ENCODE results near the gene CES5A. TPM values are rescaled to one million over a fixed set of nuclear protein-coding genes. Genes with fewer than 3 reads are reported as not detected.
"Not testable (repeated sequence)": the region's sequence is repeated elsewhere in the genome, so short reads cannot be mapped to it uniquely, and the experiment has no call there.

The CES5A gene
- total RNA-seq, 1 donor from 2014 or later = not detected

GRCh38 chr16:55817236-55817912 is 57.8 kb downstream of the CES5A start:
- Histone ChIP-seq H3K27me3 (no peaks in the 10 kb centered on the region), H3K9me3 (no peaks in the 10 kb centered on the region), H3K36me3 (no peaks in the 10 kb centered on the region), H3K4me3 (no peak overlapping the region), H3K27ac (no peak overlapping the region), H3K4me1 (no peaks in the 10 kb centered on the region)
- intact Hi-C loops (cut with DNase I) = no loop called here
- TF ChIP-seq CTCF (IDR thresholded peaks at IDR 0.05) = no peak
- DNase-seq (ENCODE audit: low spot score in 2 of 2) = no peak

- intact Hi-C loops (cut with DNase I); H3K27ac ChIP-seq; H3K4me3 ChIP-seq; DNase-seq (ENCODE audit: low spot score in 2 of 2); H3K36me3 ChIP-seq; H3K9me3 ChIP-seq; H3K27me3 ChIP-seq; H3K4me1 ChIP-seq: not testable (repeated sequence)
Observed at GRCh38 chr16:55816222-55816621, 59.0 kb downstream of the CES5A start.

GRCh38 chr16:55815320-55815719 is 59.9 kb downstream of the CES5A start:
- Histone ChIP-seq H3K4me3 (no peak overlapping the region), H3K27ac (no peak overlapping the region), H3K27me3 (no peaks in the 10 kb centered on the region), H3K9me3 (no peaks in the 10 kb centered on the region), H3K4me1 (no peaks in the 10 kb centered on the region), H3K36me3 (no peaks in the 10 kb centered on the region)
- DNase-seq (ENCODE audit: low spot score in 2 of 2) = no peak
- intact Hi-C loops (cut with DNase I) = no loop called here
- no peak for TF ChIP-seq CTCF (IDR thresholded peaks at IDR 0.05)

GRCh38 chr16:55814174-55814573 is 61.0 kb downstream of the CES5A start:
- H3K9me3 ChIP-seq; H3K4me3 ChIP-seq; H3K4me1 ChIP-seq; H3K27me3 ChIP-seq; H3K27ac ChIP-seq; DNase-seq (ENCODE audit: low spot score in 2 of 2); H3K36me3 ChIP-seq; intact Hi-C loops (cut with DNase I): not testable (repeated sequence)

GRCh38 chr16:55813730-55814129 is 61.4 kb downstream of the CES5A start:
- H3K4me1 ChIP-seq; H3K27me3 ChIP-seq; DNase-seq (ENCODE audit: low spot score in 2 of 2); intact Hi-C loops (cut with DNase I); H3K4me3 ChIP-seq; H3K9me3 ChIP-seq; H3K27ac ChIP-seq; H3K36me3 ChIP-seq: not testable (repeated sequence)

- intact Hi-C loops (cut with DNase I) = no loop called here
Observed at GRCh38 chr16:55812951-55813350, 62.2 kb downstream of the CES5A start.

GRCh38 chr16:55811811-55812210 is 63.4 kb downstream of the CES5A start:
- no peaks in the 10 kb centered on the region for H3K27me3 ChIP-seq
- no peak for TF ChIP-seq CTCF (IDR thresholded peaks at IDR 0.05)

More at GRCh38 chr16:55812951-55813350, 62.2 kb downstream of the CES5A start:
- no peaks in the 10 kb centered on the region for H3K4me1 ChIP-seq
- no peaks in the 10 kb centered on the region for H3K36me3 ChIP-seq
- DNase-seq (ENCODE audit: low spot score in 2 of 2) = peak in 1 of 2 donors; percentile 52
- H3K27ac ChIP-seq = no peak overlapping the region
- no peak for TF ChIP-seq CTCF (IDR thresholded peaks at IDR 0.05)
- no peak overlapping the region for H3K4me3 ChIP-seq
- no peaks in the 10 kb centered on the region for H3K27me3 ChIP-seq
- no peaks in the 10 kb centered on the region for H3K9me3 ChIP-seq

More at GRCh38 chr16:55811811-55812210, 63.4 kb downstream of the CES5A start:
- Histone ChIP-seq H3K4me1 (no peaks in the 10 kb centered on the region), H3K36me3 (no peaks in the 10 kb centered on the region), H3K9me3 (no peaks in the 10 kb centered on the region), H3K27ac (no peak overlapping the region), H3K4me3 (no peak overlapping the region)
- DNase-seq (ENCODE audit: low spot score in 2 of 2) = no peak
- intact Hi-C loops (cut with DNase I) = no loop called here

Measured in ascending aorta (tissue), 2 donors.